Neural cell (in vitro differentiated cells): ENCODE measurements around the gene TMEM30B. TPM values are rescaled to one million over a fixed set of nuclear protein-coding genes. Genes with fewer than 3 reads are reported as not detected.

Experiments
- H2AFZ ChIP-seq: fragments of 200-600, 300-800 bp; sonication (generic), shearing (Covaris generic); 2 replicates; pipeline ENCODE4 v1.6.0; 2014; ENCODE audit warnings: low read depth, mild to moderate bottlenecking, antibody characterized with exemption, low read length, moderate library complexity
- H3F3A ChIP-seq: fragments of 200-600 bp; shearing (Covaris generic); 2 replicates; pipeline ENCODE4 v1.6.1; 2016; ENCODE audit warnings: mild to moderate bottlenecking, moderate library complexity, mixed read lengths, antibody characterized with exemption, low read length; ENCODE audit not compliant: insufficient read depth, poor library complexity, severe bottlenecking
- H3K27ac ChIP-seq: fragments of 200-600, 300-800 bp; sonication (generic), shearing (Covaris generic); 2 replicates; pipeline ENCODE4 v1.5.1; 2014; ENCODE audit warnings: mild to moderate bottlenecking, low read length, moderate library complexity
- H3K27me3 ChIP-seq: fragments of 300-800, 200-600 bp; sonication (generic), shearing (Covaris generic); 2 replicates; pipeline ENCODE4 v1.6.0; 2014; ENCODE audit warnings: mild to moderate bottlenecking, low read depth, low read length, moderate library complexity; ENCODE audit not compliant: insufficient read depth
- H3K36me3 ChIP-seq: fragments of 300-800, 200-600 bp; sonication (generic), shearing (Covaris generic); 2 replicates; pipeline ENCODE4 v1.5.1; 2014; ENCODE audit warnings: mild to moderate bottlenecking, antibody characterized with exemption, low read length, moderate library complexity; ENCODE audit not compliant: insufficient read depth
- H3K4me2 ChIP-seq: fragments of 300-800, 200-600 bp; sonication (generic), shearing (Covaris generic); 2 replicates; pipeline ENCODE4 v1.6.0; 2014; ENCODE audit warnings: mild to moderate bottlenecking, low read length
- H3K4me3 ChIP-seq: fragments of 300-800, 200-600 bp; sonication (generic), shearing (Covaris generic); 2 replicates; pipeline ENCODE4 v1.5.1; 2014; ENCODE audit warnings: mild to moderate bottlenecking, low read length, moderate library complexity
- H3K79me2 ChIP-seq: fragments of 200-600 bp; shearing (Covaris generic); replicated peaks from 2 replicates; pipeline ENCODE4 v1.6.0; 2014; ENCODE audit warnings: mild to moderate bottlenecking, low read length, moderate library complexity; ENCODE audit not compliant: insufficient read depth
- H3K9ac ChIP-seq: fragments of 300-800, 200-600 bp; sonication (generic), shearing (Covaris generic); 2 replicates; pipeline ENCODE4 v1.6.1; 2016; ENCODE audit warnings: mild to moderate bottlenecking, low read length, mixed read lengths
- H3K9me2 ChIP-seq: fragments of 200-600 bp; shearing (Covaris generic); 2 replicates; pipeline ENCODE4 v1.6.1; 2016; ENCODE audit warnings: mild to moderate bottlenecking, low read length, mixed read lengths; ENCODE audit not compliant: insufficient read depth
- H3K9me3 ChIP-seq: fragments of 200-600, 300-800 bp; sonication (generic), shearing (Covaris generic); 2 replicates; pipeline ENCODE4 v1.6.1; 2016; ENCODE audit warnings: mild to moderate bottlenecking, mixed run types, low read length, moderate library complexity, mixed read lengths
- H4K20me1 ChIP-seq: fragments of 200-600 bp; shearing (Covaris generic); 2 replicates; pipeline ENCODE4 v1.6.1; 2016; ENCODE audit warnings: mild to moderate bottlenecking, mixed run types; ENCODE audit not compliant: insufficient read depth
- CTCF ChIP-seq: fragments of 450-650 bp; IDR thresholded peaks from 2 replicates; pipeline ENCODE4 v1.5.1; 2014; ENCODE audit warnings: antibody characterized with exemption, mild to moderate bottlenecking, moderate library complexity; ENCODE audit not compliant: poor library complexity, severe bottlenecking
- EP300 ChIP-seq: fragments of 450-650 bp; conservative IDR thresholded peaks from 2 replicates; pipeline ENCODE4 v1.6.1; 2014; ENCODE audit warnings: antibody characterized with exemption, mild to moderate bottlenecking, moderate library complexity; ENCODE audit not compliant: poor library complexity, severe bottlenecking
- EZH2 ChIP-seq: fragments of 200-600, 300-800 bp; shearing (Covaris generic), sonication (generic); IDR thresholded peaks from 2 replicates; pipeline ENCODE4 v1.6.1; 2014; ENCODE audit warnings: antibody characterized with exemption, low read length, borderline replicate concordance, mild to moderate bottlenecking; ENCODE audit not compliant: insufficient read depth, poor library complexity, severe bottlenecking
- MXI1 ChIP-seq: fragments of 450-650 bp; conservative IDR thresholded peaks from 2 replicates; pipeline ENCODE4 v1.6.1; 2014; ENCODE audit warnings: antibody characterized with exemption, mild to moderate bottlenecking; ENCODE audit not compliant: poor library complexity, severe bottlenecking
- POLR2AphosphoS5 ChIP-seq: IDR thresholded peaks from 2 replicates; pipeline ENCODE4 v1.6.1; 2012
- RAD21 ChIP-seq: fragments of 450-650 bp; conservative IDR thresholded peaks from 2 replicates; pipeline ENCODE4 v1.6.1; 2014; ENCODE audit warnings: antibody characterized with exemption, mild to moderate bottlenecking, moderate library complexity
- REST ChIP-seq: IDR thresholded peaks from 2 replicates; pipeline ENCODE4 v1.6.1; 2012; ENCODE audit warnings: borderline replicate concordance
- SMC3 ChIP-seq: fragments of 450-650 bp; conservative IDR thresholded peaks from 2 replicates; pipeline ENCODE4 v1.6.1; 2014; ENCODE audit warnings: antibody characterized with exemption, mild to moderate bottlenecking, moderate library complexity; ENCODE audit not compliant: poor library complexity
- TAF1 ChIP-seq: IDR thresholded peaks from 2 replicates; pipeline ENCODE4 v1.6.1; 2012; ENCODE audit warnings: low read depth
- polyA plus RNA-seq: library from polyadenylated mRNA; depleted of rRNA; stranded (reverse); fragments of >200 nt; gene quantifications from 2 replicates; pipeline ENCODE4 v1.2.3, GENCODE V29; 2014

TMEM30B gene
- polyA plus RNA-seq, 1 donor from 2014 or later: 0.28 TPM

GRCh38 chr14:61266891-61267740, 14.0 kb downstream of the TMEM30B start:
- Histone ChIP-seq H3K27ac (peak overlapping the region; percentile 28), H3K9me2 (no peaks in the 10 kb centered on the region), H3K4me2 (peak overlapping the region; percentile 3), H3K9ac (no peak overlapping the region), H3K4me3 (no peak overlapping the region), H3K9me3 (no peaks in the 10 kb centered on the region), H3K27me3 (peaks cover 5% of the 10 kb centered on the region), H3F3A (no peaks in the 10 kb centered on the region), H4K20me1 (no peaks in the 10 kb centered on the region), H2AFZ (no peak overlapping the region), H3K36me3 (no peaks in the 10 kb centered on the region), H3K79me2 (no peaks in the 10 kb centered on the region)
- TF ChIP-seq MXI1 (no peak), REST (no peak), EZH2 (no peak), EP300 (no peak), CTCF (no peak), SMC3 (no peak), POLR2AphosphoS5 (no peak), TAF1 (no peak), RAD21 (no peak)

- no peaks in the 10 kb centered on the region for H3K9me3 ChIP-seq
- no peak overlapping the region for H3K27ac ChIP-seq
- no peaks in the 10 kb centered on the region for H3K79me2 ChIP-seq
- peaks cover 5% of the 10 kb centered on the region for H3K27me3 ChIP-seq
- H2AFZ ChIP-seq: no peak overlapping the region
- no peaks in the 10 kb centered on the region for H3K36me3 ChIP-seq
- no peak overlapping the region for H3K4me2 ChIP-seq
- H3K9ac ChIP-seq: no peak overlapping the region
- H4K20me1 ChIP-seq: no peaks in the 10 kb centered on the region
- no peak for TF ChIP-seq CTCF
- TF ChIP-seq EP300: no peak
- no peak for TF ChIP-seq RAD21
- no peak for TF ChIP-seq EZH2
- no peak for TF ChIP-seq REST
- no peak for TF ChIP-seq MXI1
- TF ChIP-seq SMC3: no peak
- no peak for TF ChIP-seq POLR2AphosphoS5
- no peak for TF ChIP-seq TAF1
- H3F3A ChIP-seq: no peaks in the 10 kb centered on the region
- no peaks in the 10 kb centered on the region for H3K9me2 ChIP-seq
- H3K4me3 ChIP-seq: no peak overlapping the region
These were observed 14.7 kb downstream of the TMEM30B start for GRCh38 chr14:61266436-61266835.
